ENCODE measurements around the gene CDH4.

GRCh38 chr20:61847420-61847748 is 595.3 kb downstream of the CDH4 start:
- TF ChIP-seq CTCF (conservative IDR thresholded peaks at IDR 0.05; ENCODE audit: low read length): no peak
- no peak for TF ChIP-seq EZH2phosphoT487 (IDR thresholded peaks at IDR 0.05; ENCODE audit: borderline replicate concordance, low read depth, low read length)

All from OCI-LY7 (cell line).